HepG2 (cell line): ENCODE data around the gene HES1. TPM values are rescaled to one million over a fixed set of nuclear protein-coding genes. Genes with fewer than 3 reads are reported as not detected.

ENCODE experiments used
- BHLHE40 ChIP-seq: IDR thresholded peaks from 2 replicates; pipeline ENCODE4 v1.6.1; 2011; ENCODE audit warnings: low read length, improper control_type of control experiment
- CREB3 ChIP-seq: sonication (generic); formaldehyde crosslinking; IDR thresholded peaks from 2 replicates; pipeline ENCODE4 v1.5.0; 2020; ENCODE audit warnings: missing genetic modification reagents
- E2F2 ChIP-seq: sonication (generic); formaldehyde crosslinking; IDR thresholded peaks from 2 replicates; pipeline ENCODE4 v1.4.0; 2020; ENCODE audit warnings: missing genetic modification reagents, borderline replicate concordance
- FOXA3 ChIP-seq: IDR thresholded peaks from 2 replicates; pipeline ENCODE4 v1.6.1; 2016; ENCODE audit warnings: missing genetic modification reagents, missing compliant biosample characterization
- KDM6A ChIP-seq: IDR thresholded peaks from 2 replicates; pipeline ENCODE4 v1.6.1; 2016; ENCODE audit warnings: low read depth
- KMT2B ChIP-seq: IDR thresholded peaks from 2 replicates; pipeline ENCODE4 v1.6.1; 2016; ENCODE audit warnings: missing genetic modification reagents, missing compliant biosample characterization
- MED1 ChIP-seq: sonication (generic); formaldehyde crosslinking; IDR thresholded peaks from 2 replicates; pipeline ENCODE4 v1.4.0; 2020; ENCODE audit warnings: missing genetic modification reagents
- MEIS1 ChIP-seq: sonication (generic); formaldehyde crosslinking; IDR thresholded peaks from 2 replicates; pipeline ENCODE4 v1.9.0; 2021; ENCODE audit warnings: mild to moderate bottlenecking, missing genetic modification reagents, moderate library complexity, borderline replicate concordance
- ONECUT2 ChIP-seq: sonication (generic); formaldehyde crosslinking; IDR thresholded peaks from 2 replicates; pipeline ENCODE4 v1.4.0; 2020; ENCODE audit warnings: missing genetic modification reagents
- SALL1 ChIP-seq: sonication (generic); formaldehyde crosslinking; IDR thresholded peaks from 2 replicates; pipeline ENCODE4 v1.8.0; 2022; ENCODE audit warnings: mild to moderate bottlenecking, missing genetic modification reagents
- ZBED4 ChIP-seq: sonication (generic); formaldehyde crosslinking; IDR thresholded peaks from 2 replicates; pipeline ENCODE4 v1.4.0; 2020; ENCODE audit warnings: missing genetic modification reagents, borderline replicate concordance
- ZBTB7B ChIP-seq: sonication (generic); formaldehyde crosslinking; IDR thresholded peaks from 2 replicates; pipeline ENCODE4 v1.4.0; 2020; ENCODE audit warnings: missing genetic modification reagents
- ZC3H4 ChIP-seq: sonication (generic); formaldehyde crosslinking; IDR thresholded peaks from 2 replicates; pipeline ENCODE4 v1.4.0; 2020; ENCODE audit warnings: missing genetic modification reagents, borderline replicate concordance
- ZEB1 ChIP-seq: IDR thresholded peaks from 2 replicates; pipeline ENCODE4 v1.6.1; 2012; ENCODE audit warnings: mild to moderate bottlenecking, low read depth, inconsistent platforms; ENCODE audit not compliant: insufficient replicate concordance
- ZGPAT ChIP-seq: IDR thresholded peaks from 2 replicates; pipeline ENCODE4 v1.6.1; 2016; ENCODE audit warnings: mild to moderate bottlenecking
- ZMYM3 ChIP-seq: sonication (generic); formaldehyde crosslinking; IDR thresholded peaks from 2 replicates; pipeline ENCODE4 v1.5.1; 2020; ENCODE audit warnings: mild to moderate bottlenecking, missing genetic modification reagents
- ZNF329 ChIP-seq: sonication (generic); formaldehyde crosslinking; IDR thresholded peaks from 2 replicates; pipeline ENCODE4 v1.9.0; 2021; ENCODE audit warnings: low read depth, mild to moderate bottlenecking, missing genetic modification reagents
- ZNF749 ChIP-seq: sonication (generic); formaldehyde crosslinking; IDR thresholded peaks from 2 replicates; pipeline ENCODE4 v1.8.0; 2022; ENCODE audit warnings: mild to moderate bottlenecking, missing genetic modification reagents, moderate library complexity, borderline replicate concordance
- ZNF83 ChIP-seq: sonication (generic); formaldehyde crosslinking; IDR thresholded peaks from 2 replicates; pipeline ENCODE4 v1.4.0; 2020; ENCODE audit warnings: missing genetic modification reagents, mild to moderate bottlenecking, borderline replicate concordance
- polyA plus RNA-seq, 8 experiments: library from polyadenylated mRNA; depleted of rRNA in 3 of 8; stranded (reverse) in 7 of 8; unstranded in 1 of 8; fragments of >200 nt; fragmentation: Illumina TruSeq in 4 of 8; extraction: Trizol in 4 of 8; gene quantifications; 2 replicates each; pipeline versions ENCODE4 v1.2.1 to v1.2.3, GENCODE V29; 2011 to 2016; ENCODE audit warnings: low read depth in 4 of 8, missing spikeins in 1 of 8, mixed read lengths in 1 of 8; ENCODE audit not compliant: insufficient read depth in 1 of 8
- total RNA-seq, 5 experiments: library from RNA; depleted of rRNA; stranded (reverse); fragments of >200 nt; fragmentation: Illumina TruSeq; extraction: Trizol; gene quantifications; 2 replicates each; pipeline ENCODE4 v1.2.3, GENCODE V29; 2016; ENCODE audit warnings: low read depth in 1 of 5

HES1 gene
- total and polyA plus RNA-seq, 2 of the 13 experiments (the other 11 are each of a cell fraction or from before 2014, with no cell fraction given), result 15.4 to 19.8 TPM

- TF ChIP-seq MEIS1 (CRISPR knock-in tag) (no peak; the same call in 1 of the 2 replicates), MED1 (peak; percentile 71), ZMYM3 (peak; percentile 38; the same call in 1 of the 2 replicates), ZBED4 (CRISPR knock-in tag) (0 out of 2 replicates have a peak, but pooled peaks have one; percentile 37), KMT2B (CRISPR knock-in tag) (peak; percentile 6; the same call in 1 of the 2 replicates), KDM6A (0 out of 2 replicates have a peak, but pooled peaks have one; percentile 23), ZBTB7B (CRISPR knock-in tag) (0 out of 2 replicates have a peak, but pooled peaks have one; percentile 53), ONECUT2 (CRISPR knock-in tag) (no peak), ZNF329 (no peak), ZC3H4 (CRISPR knock-in tag) (no peak), ZEB1 (peak; percentile 95), BHLHE40 (no peak), E2F2 (CRISPR knock-in tag) (no peak), FOXA3 (peak; percentile 86), SALL1 (CRISPR knock-in tag) (peak; percentile 88), ZNF749 (CRISPR knock-in tag) (0 out of 2 replicates have a peak, but pooled peaks have one; percentile 33), ZGPAT (peak; percentile 41; the same call in 1 of the 2 replicates), ZNF83 (CRISPR knock-in tag) (no peak), CREB3 (no peak)
Observed at GRCh38 chr3:194130807-194131589, 5.0 kb upstream of the HES1 start (continued).
